Measurements from ENCODE around the gene NLK. TPM values are rescaled to one million over a fixed set of nuclear protein-coding genes. Genes with fewer than 3 reads are reported as not detected.

Gene NLK
- total RNA-seq, 1 experiment from 2014 or later, result 31.8 TPM

DNA sequence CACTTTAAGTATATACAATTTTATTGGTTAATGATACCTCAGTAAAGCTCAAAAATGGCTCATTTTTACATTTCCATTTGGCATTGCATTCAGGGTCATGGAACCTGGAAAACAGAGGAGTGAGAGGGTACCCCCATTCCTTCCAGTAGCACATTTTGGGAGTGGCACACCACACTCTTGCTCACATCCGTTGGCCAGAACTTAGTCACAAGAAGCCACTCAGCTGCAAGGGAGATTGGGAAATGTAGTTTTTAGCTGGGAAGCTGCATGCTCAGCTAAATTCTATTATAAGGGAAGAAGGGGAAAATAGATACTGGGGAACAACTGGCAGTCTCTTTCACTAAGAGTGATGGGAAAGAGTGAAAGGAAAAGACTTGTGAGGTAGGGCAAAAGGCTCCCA is 174.1 kb downstream of the NLK start:
- Histone ChIP-seq H2BK15ac (ENCODE audit: low read depth, low read length) (no peak overlapping the region), H3K4me1 (ENCODE audit: insufficient read depth, low read length) (no peaks in the 10 kb centered on the region), H3K4ac (ENCODE audit: low read depth, low read length) (no peak overlapping the region), H3K79me1 (ENCODE audit: insufficient read depth, low read depth, low read length, poor library complexity, severe bottlenecking) (no peaks in the 10 kb centered on the region), H3T11ph (ENCODE audit: low read length) (no peak overlapping the region), H3K9me3 (ENCODE audit: control insufficient read depth, low read depth, low read length) (no peaks in the 10 kb centered on the region), H4K91ac (ENCODE audit: insufficient read length, low read depth, low read length) (no peak overlapping the region), H3K56ac (ENCODE audit: insufficient read length, low read depth, low read length) (no peak overlapping the region), H4K8ac (replicated peaks; ENCODE audit: insufficient read length, low read depth, low read length) (no peak overlapping the region), H2AK5ac (ENCODE audit: insufficient read length, low read length) (no peak overlapping the region), H4K5ac (ENCODE audit: insufficient read length, low read depth, low read length) (no peak overlapping the region), H2BK5ac (ENCODE audit: insufficient read length, low read length) (no peak overlapping the region), H2BK12ac (ENCODE audit: insufficient read length, low read depth, low read length) (no peak overlapping the region), H3K27ac (ENCODE audit: insufficient read length, low read depth, low read length) (no peak overlapping the region), H3K9ac (ENCODE audit: extremely low read depth, insufficient read length, low read length) (no peak overlapping the region), H3K27me3 (ENCODE audit: insufficient read depth, low read length) (no peaks in the 10 kb centered on the region), H2BK120ac (ENCODE audit: low read depth, low read length, poor library complexity, severe bottlenecking) (no peak overlapping the region), H3K23ac (ENCODE audit: insufficient read length, low read depth, low read length) (no peak overlapping the region), H2BK20ac (ENCODE audit: low read depth, low read length, poor library complexity, severe bottlenecking) (no peak overlapping the region), H3K14ac (ENCODE audit: insufficient read depth, low read length) (no peak overlapping the region), H3K4me2 (ENCODE audit: insufficient read depth, insufficient read length, low read length) (no peak overlapping the region), H4K20me1 (ENCODE audit: control insufficient read depth, insufficient read depth, insufficient read length) (no peaks in the 10 kb centered on the region), H3K23me2 (ENCODE audit: insufficient read length, low read depth, low read length, poor library complexity, severe bottlenecking) (no peaks in the 10 kb centered on the region), H3K18ac (ENCODE audit: insufficient read length, low read depth, low read length) (no peak overlapping the region), H3K79me2 (ENCODE audit: insufficient read depth, low read length) (no peaks in the 10 kb centered on the region), H2AFZ (ENCODE audit: low read length) (no peak overlapping the region)
- Mint-ChIP-seq H3K9me3 (peaks cover 11 to 15% of the 10 kb centered on the region in 2 experiments), H3K4me3 (no peak overlapping the region; a peak in 1 of 5 replicates), H3K27ac (peak overlapping the region in 2 of 3 experiments; percentile 6 to 81; a peak in 3 of 7 replicates), H3K4me1 (peaks cover 0 to 5% of the 10 kb centered on the region in 2 experiments; a peak in 3 of 4 replicates), H3K27me3 (ENCODE audit: low read depth) (peaks cover 18% of the 10 kb centered on the region), H3K36me3 (ENCODE audit: insufficient read depth in 1 of 3, low read depth in 3 of 3) (peaks cover 5 to 12% (median 7%) of the 10 kb centered on the region in 3 experiments; a peak in 5 of 7 replicates)
- no CpG with 5 or more reads among the region's 1 CpG for WGBS (ENCODE audit: extremely low coverage, insufficient read length, low lambda C conversion rate)
- TF ChIP-seq, protein P1, sequence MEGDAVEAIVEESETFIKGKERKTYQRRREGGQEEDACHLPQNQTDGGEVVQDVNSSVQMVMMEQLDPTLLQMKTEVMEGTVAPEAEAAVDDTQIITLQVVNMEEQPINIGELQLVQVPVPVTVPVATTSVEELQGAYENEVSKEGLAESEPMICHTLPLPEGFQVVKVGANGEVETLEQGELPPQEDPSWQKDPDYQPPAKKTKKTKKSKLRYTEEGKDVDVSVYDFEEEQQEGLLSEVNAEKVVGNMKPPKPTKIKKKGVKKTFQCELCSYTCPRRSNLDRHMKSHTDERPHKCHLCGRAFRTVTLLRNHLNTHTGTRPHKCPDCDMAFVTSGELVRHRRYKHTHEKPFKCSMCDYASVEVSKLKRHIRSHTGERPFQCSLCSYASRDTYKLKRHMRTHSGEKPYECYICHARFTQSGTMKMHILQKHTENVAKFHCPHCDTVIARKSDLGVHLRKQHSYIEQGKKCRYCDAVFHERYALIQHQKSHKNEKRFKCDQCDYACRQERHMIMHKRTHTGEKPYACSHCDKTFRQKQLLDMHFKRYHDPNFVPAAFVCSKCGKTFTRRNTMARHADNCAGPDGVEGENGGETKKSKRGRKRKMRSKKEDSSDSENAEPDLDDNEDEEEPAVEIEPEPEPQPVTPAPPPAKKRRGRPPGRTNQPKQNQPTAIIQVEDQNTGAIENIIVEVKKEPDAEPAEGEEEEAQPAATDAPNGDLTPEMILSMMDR (conservative IDR thresholded peaks at IDR 0.05), result no peak
- DNase-seq, result no peak

All from H9 (cell line).